H9 (cell line): ENCODE results near the gene MACC1. TPM values are rescaled to one million over a fixed set of nuclear protein-coding genes. Genes with fewer than 3 reads are reported as not detected.

Experiments used
- DNase-seq: peaks from one replicate; pipeline ENCODE4 v3.0.0-alpha.2; 2017
- H2AFZ ChIP-seq: one replicate; pipeline ENCODE4 v1.6.1; 2013; ENCODE audit warnings: mild to moderate bottlenecking, low read length, control low read depth, moderate library complexity
- H2AK5ac ChIP-seq: 2 replicates; pipeline ENCODE4 v1.6.1; 2013; ENCODE audit warnings: low read length, control low read depth, mixed read lengths; ENCODE audit not compliant: insufficient read length
- H2BK120ac ChIP-seq: one replicate; pipeline ENCODE4 v1.6.1; 2013; ENCODE audit warnings: low read depth, mild to moderate bottlenecking, low read length, control low read depth, inconsistent platforms; ENCODE audit not compliant: poor library complexity, severe bottlenecking
- H2BK12ac ChIP-seq: 2 replicates; pipeline ENCODE4 v1.6.1; 2013; ENCODE audit warnings: low read length, control low read depth, mixed read lengths, low read depth; ENCODE audit not compliant: insufficient read length
- H2BK15ac ChIP-seq: 2 replicates; pipeline ENCODE4 v1.6.1; 2013; ENCODE audit warnings: low read depth, low read length, control low read depth
- H2BK20ac ChIP-seq: one replicate; pipeline ENCODE4 v1.6.1; 2013; ENCODE audit warnings: low read depth, mild to moderate bottlenecking, low read length, control low read depth, inconsistent platforms; ENCODE audit not compliant: poor library complexity, severe bottlenecking
- H2BK5ac ChIP-seq: 2 replicates; pipeline ENCODE4 v1.6.1; 2013; ENCODE audit warnings: low read length, control low read depth, mixed read lengths; ENCODE audit not compliant: insufficient read length
- H3K14ac ChIP-seq: 2 replicates; pipeline ENCODE4 v1.6.1; 2013; ENCODE audit warnings: low read length, control low read depth; ENCODE audit not compliant: insufficient read depth
- H3K18ac ChIP-seq: 2 replicates; pipeline ENCODE4 v1.6.1; 2013; ENCODE audit warnings: low read depth, mild to moderate bottlenecking, mixed read lengths, low read length, control low read depth; ENCODE audit not compliant: insufficient read length
- H3K23ac ChIP-seq: 2 replicates; pipeline ENCODE4 v1.6.1; 2013; ENCODE audit warnings: low read length, control low read depth, mixed read lengths, low read depth; ENCODE audit not compliant: insufficient read length
- H3K23me2 ChIP-seq: 2 replicates; pipeline ENCODE4 v1.6.1; 2013; ENCODE audit warnings: low read depth, mild to moderate bottlenecking, mixed read lengths, low read length, control low read depth; ENCODE audit not compliant: insufficient read length, poor library complexity, severe bottlenecking
- H3K27ac ChIP-seq: 2 replicates; pipeline ENCODE4 v1.5.1; 2013; ENCODE audit warnings: low read length, control low read depth, mixed read lengths, low read depth; ENCODE audit not compliant: insufficient read length
- H3K27me3 ChIP-seq: 2 replicates; pipeline ENCODE4 v1.6.1; 2013; ENCODE audit warnings: low read length, control low read depth, inconsistent platforms; ENCODE audit not compliant: insufficient read depth
- H3K4ac ChIP-seq: 2 replicates; pipeline ENCODE4 v1.6.1; 2013; ENCODE audit warnings: low read depth, mild to moderate bottlenecking, control low read depth, inconsistent platforms, low read length, moderate library complexity
- H3K4me1 ChIP-seq: 2 replicates; pipeline ENCODE4 v1.6.1; 2013; ENCODE audit warnings: low read length, control low read depth, inconsistent platforms; ENCODE audit not compliant: insufficient read depth
- H3K4me2 ChIP-seq: 2 replicates; pipeline ENCODE4 v1.6.1; 2013; ENCODE audit warnings: low read length, control low read depth, mixed read lengths; ENCODE audit not compliant: insufficient read length, insufficient read depth
- H3K56ac ChIP-seq: 2 replicates; pipeline ENCODE4 v1.6.1; 2013; ENCODE audit warnings: low read depth, mild to moderate bottlenecking, mixed read lengths, low read length, control low read depth; ENCODE audit not compliant: insufficient read length
- H3K79me1 ChIP-seq: 2 replicates; pipeline ENCODE4 v1.6.1; 2013; ENCODE audit warnings: low read depth, mild to moderate bottlenecking, moderate library complexity, low read length, control low read depth, inconsistent platforms; ENCODE audit not compliant: insufficient read depth, poor library complexity, severe bottlenecking
- H3K79me2 ChIP-seq: 2 replicates; pipeline ENCODE4 v1.6.1; 2013; ENCODE audit warnings: low read length, control low read depth, inconsistent platforms; ENCODE audit not compliant: insufficient read depth
- H3K9ac ChIP-seq: 2 replicates; pipeline ENCODE4 v1.6.1; 2013; ENCODE audit warnings: low read length, control low read depth, mixed read lengths; ENCODE audit not compliant: insufficient read length; ENCODE audit errors: extremely low read depth
- H3K9me3 ChIP-seq: one replicate; pipeline ENCODE4 v1.6.1; 2013; ENCODE audit warnings: low read depth, low read length, inconsistent platforms; ENCODE audit not compliant: control insufficient read depth
- H3T11ph ChIP-seq: one replicate; pipeline ENCODE4 v1.6.1; 2013; ENCODE audit warnings: mild to moderate bottlenecking, low read length, control low read depth, inconsistent platforms
- H4K20me1 ChIP-seq: one replicate; pipeline ENCODE4 v1.6.1; 2013; ENCODE audit not compliant: control insufficient read depth, insufficient read length, insufficient read depth
- H4K5ac ChIP-seq: 2 replicates; pipeline ENCODE4 v1.6.1; 2013; ENCODE audit warnings: low read depth, mild to moderate bottlenecking, mixed read lengths, low read length, control low read depth; ENCODE audit not compliant: insufficient read length
- H4K8ac ChIP-seq: replicated peaks from 2 replicates; pipeline ENCODE4 v1.6.1; 2013; ENCODE audit warnings: low read length, control low read depth, mixed read lengths, low read depth; ENCODE audit not compliant: insufficient read length
- H4K91ac ChIP-seq: 2 replicates; pipeline ENCODE4 v1.6.1; 2013; ENCODE audit warnings: low read depth, mild to moderate bottlenecking, moderate library complexity, mixed read lengths, low read length, control low read depth; ENCODE audit not compliant: insufficient read length
- H3K27ac Mint-ChIP-seq, 3 experiments: 2 replicates in 2 of 3; 3 replicates in 1 of 3; pipeline ENCODE4 v1.8.0; 2020 to 2021; ENCODE audit warnings: mixed read lengths in 3 of 3, mild to moderate bottlenecking in 1 of 3, moderate library complexity in 1 of 3
- H3K27me3 Mint-ChIP-seq: 2 replicates; pipeline ENCODE4 v1.8.0; 2021; ENCODE audit warnings: low read depth, mild to moderate bottlenecking, moderate library complexity, mixed read lengths
- H3K36me3 Mint-ChIP-seq, 3 experiments: 2 replicates in 2 of 3; 3 replicates in 1 of 3; pipeline ENCODE4 v1.8.0; 2020 to 2021; ENCODE audit warnings: low read depth in 3 of 3, mixed read lengths in 3 of 3; ENCODE audit not compliant: insufficient read depth in 1 of 3
- H3K4me1 Mint-ChIP-seq, 2 experiments: 2 replicates each; pipeline ENCODE4 v1.8.0; 2020; ENCODE audit warnings: mixed read lengths in 2 of 2
- H3K4me3 Mint-ChIP-seq, 2 experiments: 2 replicates in 1 of 2; 3 replicates in 1 of 2; pipeline ENCODE4 v1.8.0; 2020 to 2021; ENCODE audit warnings: mild to moderate bottlenecking in 2 of 2, mixed read lengths in 2 of 2, moderate library complexity in 1 of 2
- H3K9me3 Mint-ChIP-seq, 2 experiments: 2 replicates in 1 of 2; 3 replicates in 1 of 2; pipeline ENCODE4 v1.8.0; 2020; ENCODE audit warnings: mild to moderate bottlenecking in 2 of 2, mixed read lengths in 2 of 2, moderate library complexity in 1 of 2
- CTCF ChIP-seq: fragments of 200-600 bp; sonication (generic); conservative IDR thresholded peaks from 3 replicates; pipeline ENCODE4 v1.8.0; 2021; ENCODE audit warnings: antibody characterized with exemption, mild to moderate bottlenecking
- WGBS: extraction: QIAGEN DNeasy Blood & Tissue Kit; methylation state at CpG from one replicate; pipeline ENCODE4 v1.1.7; 2013; ENCODE audit warnings: missing lambda C conversion rate, low lambda C conversion rate, mixed read lengths; ENCODE audit not compliant: insufficient read length; ENCODE audit errors: extremely low coverage; 5-methylcytosine and 5-hydroxymethylcytosine counted together
- total RNA-seq: library from RNA; stranded (reverse); gene quantifications from 2 replicates; pipeline ENCODE4 v1.2.1, GENCODE V29; 2021

The MACC1 gene
- total RNA-seq, 1 experiment from 2014 or later, result 11.0 TPM

- no peak overlapping the region for H3K27ac Mint-ChIP-seq
- Histone ChIP-seq H3K4ac (no peak overlapping the region), H3K4me2 (no peak overlapping the region), H3K79me1 (no peaks in the 10 kb centered on the region), H3K18ac (no peak overlapping the region), H3K14ac (no peak overlapping the region), H2AFZ (no peak overlapping the region), H4K5ac (no peak overlapping the region), H3K79me2 (no peaks in the 10 kb centered on the region), H3K27me3 (no peaks in the 10 kb centered on the region), H3K56ac (no peak overlapping the region), H2BK15ac (no peak overlapping the region), H3K4me1 (no peaks in the 10 kb centered on the region), H4K91ac (no peak overlapping the region), H2BK20ac (no peak overlapping the region), H3K23ac (no peak overlapping the region), H4K20me1 (no peaks in the 10 kb centered on the region), H2BK5ac (no peak overlapping the region), H2AK5ac (no peak overlapping the region), H3K27ac (no peak overlapping the region), H3T11ph (no peak overlapping the region), H4K8ac (no peak overlapping the region), H3K23me2 (no peaks in the 10 kb centered on the region), H3K9ac (no peak overlapping the region), H2BK120ac (no peak overlapping the region), H3K9me3 (peaks cover 21% of the 10 kb centered on the region), H2BK12ac (no peak overlapping the region)
- whole genome bisulfite sequencing, result no CpG with 5 or more reads among the region's 3 CpGs
- peaks cover 28 to 33% of the 10 kb centered on the region in 2 experiments for H3K9me3 Mint-ChIP-seq
- peaks cover 26 to 40% (median 32%) of the 10 kb centered on the region in 3 experiments for H3K36me3 Mint-ChIP-seq
- TF ChIP-seq CTCF, result no peak
- no peak for DNase-seq
- H3K27me3 Mint-ChIP-seq, result no peaks in the 10 kb centered on the region
- H3K4me1 Mint-ChIP-seq, result peaks cover 1 to 2% of the 10 kb centered on the region in 2 experiments; a peak in 3 of 4 replicates
- H3K4me3 Mint-ChIP-seq, result no peak overlapping the region
Observed at GRCh38 chr7:20211376-20211775, 5.8 kb downstream of the MACC1 start.
